Loucy (cell line): ENCODE measurements around the gene LRRN4CL.

Experiments used
- EZH2phosphoT487 ChIP-seq: fragments of 200-600 bp; IDR thresholded peaks from 2 replicates; pipeline ENCODE4 v1.6.1; 2018; ENCODE audit warnings: antibody characterized with exemption, mild to moderate bottlenecking, moderate library complexity, borderline replicate concordance
- TF ChIP-seq, protein P1 (sequence below): fragments of 200-600 bp; sonication (generic); conservative IDR thresholded peaks from 2 replicates; pipeline ENCODE4 v1.5.1; 2014; ENCODE audit warnings: mild to moderate bottlenecking, antibody characterized with exemption, low read length

DNA sequence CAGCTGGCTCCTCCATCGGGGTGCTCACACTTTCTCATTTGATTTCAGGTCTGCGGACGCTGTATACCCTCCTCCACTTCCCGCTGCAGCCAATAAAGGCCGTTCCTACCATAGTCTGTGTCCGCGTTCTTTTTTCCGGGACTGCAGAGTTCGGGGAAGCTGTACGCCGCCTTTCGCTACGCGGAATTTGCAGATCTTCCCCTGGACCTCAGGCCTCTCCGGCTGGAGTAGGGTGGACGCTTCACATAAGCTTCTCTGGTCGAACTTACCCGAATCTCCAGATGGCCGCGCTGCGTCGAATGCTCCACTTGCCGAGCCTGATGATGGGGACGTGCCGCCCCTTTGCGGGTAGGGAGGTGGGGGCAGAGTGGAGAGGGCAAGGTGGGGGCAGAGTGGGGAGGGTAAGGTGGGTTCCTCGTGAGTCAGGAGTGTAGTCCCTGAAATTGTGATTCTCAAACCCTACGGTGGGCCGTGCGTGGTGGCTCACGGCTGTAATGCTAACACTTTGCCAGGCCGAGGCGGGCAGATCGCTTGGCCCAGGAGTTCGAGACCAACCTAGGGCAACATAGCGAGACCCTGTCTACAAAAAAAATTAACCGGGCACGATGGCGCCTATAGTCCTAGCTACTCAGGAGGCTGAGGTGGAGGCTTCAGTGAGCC lies 23.6 kb downstream of the LRRN4CL start:
- TF ChIP-seq, protein P1, sequence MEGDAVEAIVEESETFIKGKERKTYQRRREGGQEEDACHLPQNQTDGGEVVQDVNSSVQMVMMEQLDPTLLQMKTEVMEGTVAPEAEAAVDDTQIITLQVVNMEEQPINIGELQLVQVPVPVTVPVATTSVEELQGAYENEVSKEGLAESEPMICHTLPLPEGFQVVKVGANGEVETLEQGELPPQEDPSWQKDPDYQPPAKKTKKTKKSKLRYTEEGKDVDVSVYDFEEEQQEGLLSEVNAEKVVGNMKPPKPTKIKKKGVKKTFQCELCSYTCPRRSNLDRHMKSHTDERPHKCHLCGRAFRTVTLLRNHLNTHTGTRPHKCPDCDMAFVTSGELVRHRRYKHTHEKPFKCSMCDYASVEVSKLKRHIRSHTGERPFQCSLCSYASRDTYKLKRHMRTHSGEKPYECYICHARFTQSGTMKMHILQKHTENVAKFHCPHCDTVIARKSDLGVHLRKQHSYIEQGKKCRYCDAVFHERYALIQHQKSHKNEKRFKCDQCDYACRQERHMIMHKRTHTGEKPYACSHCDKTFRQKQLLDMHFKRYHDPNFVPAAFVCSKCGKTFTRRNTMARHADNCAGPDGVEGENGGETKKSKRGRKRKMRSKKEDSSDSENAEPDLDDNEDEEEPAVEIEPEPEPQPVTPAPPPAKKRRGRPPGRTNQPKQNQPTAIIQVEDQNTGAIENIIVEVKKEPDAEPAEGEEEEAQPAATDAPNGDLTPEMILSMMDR = no peak
- no peak for TF ChIP-seq EZH2phosphoT487
